ENCODE results near the gene RASSF8.

DNA sequence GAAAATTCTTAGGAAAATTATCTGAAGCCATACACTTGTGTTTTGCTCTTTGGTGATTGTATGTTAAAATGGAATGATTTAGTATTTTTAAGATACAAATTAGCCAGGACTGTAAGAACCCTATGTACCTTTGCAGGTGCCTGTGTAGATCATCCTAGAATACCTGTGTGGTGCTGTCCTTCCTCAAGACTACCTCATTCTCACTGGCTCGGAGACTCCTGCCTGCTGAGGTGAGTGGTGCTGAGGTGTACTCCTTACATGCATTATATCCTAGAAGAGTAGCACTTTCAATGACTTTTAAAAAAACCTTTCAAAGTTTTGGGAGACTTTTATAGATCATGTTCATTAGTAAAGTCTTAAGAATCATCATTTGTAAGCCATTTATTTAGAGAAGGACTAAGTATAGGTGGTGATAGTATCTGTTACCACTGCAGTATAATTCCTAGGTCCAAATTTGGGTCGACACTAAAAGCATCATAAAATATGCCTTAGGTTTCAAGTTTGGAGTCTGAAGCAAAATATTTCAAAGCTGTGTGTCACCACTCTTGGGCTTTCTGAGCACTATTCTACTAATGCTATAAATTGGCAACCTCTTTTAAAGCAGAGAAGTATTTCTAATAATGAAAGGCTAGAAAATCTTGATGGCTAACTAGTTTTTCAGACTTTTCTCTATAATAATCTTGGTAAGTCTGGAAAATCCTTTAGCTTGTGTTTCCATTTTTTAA lies 36.6 kb downstream of the RASSF8 start:
- TF ChIP-seq EP300 (IDR thresholded peaks at IDR 0.05) = no peak
- TF ChIP-seq, protein P1, sequence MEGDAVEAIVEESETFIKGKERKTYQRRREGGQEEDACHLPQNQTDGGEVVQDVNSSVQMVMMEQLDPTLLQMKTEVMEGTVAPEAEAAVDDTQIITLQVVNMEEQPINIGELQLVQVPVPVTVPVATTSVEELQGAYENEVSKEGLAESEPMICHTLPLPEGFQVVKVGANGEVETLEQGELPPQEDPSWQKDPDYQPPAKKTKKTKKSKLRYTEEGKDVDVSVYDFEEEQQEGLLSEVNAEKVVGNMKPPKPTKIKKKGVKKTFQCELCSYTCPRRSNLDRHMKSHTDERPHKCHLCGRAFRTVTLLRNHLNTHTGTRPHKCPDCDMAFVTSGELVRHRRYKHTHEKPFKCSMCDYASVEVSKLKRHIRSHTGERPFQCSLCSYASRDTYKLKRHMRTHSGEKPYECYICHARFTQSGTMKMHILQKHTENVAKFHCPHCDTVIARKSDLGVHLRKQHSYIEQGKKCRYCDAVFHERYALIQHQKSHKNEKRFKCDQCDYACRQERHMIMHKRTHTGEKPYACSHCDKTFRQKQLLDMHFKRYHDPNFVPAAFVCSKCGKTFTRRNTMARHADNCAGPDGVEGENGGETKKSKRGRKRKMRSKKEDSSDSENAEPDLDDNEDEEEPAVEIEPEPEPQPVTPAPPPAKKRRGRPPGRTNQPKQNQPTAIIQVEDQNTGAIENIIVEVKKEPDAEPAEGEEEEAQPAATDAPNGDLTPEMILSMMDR (IDR thresholded peaks at IDR 0.05) = no peak
